IMR-90 (cell line): ENCODE results near the gene ENTPD1.

Experiments used
- BHLHE40 ChIP-seq: fragments of 150-350 bp; IDR thresholded peaks from 2 replicates; pipeline ENCODE4 v1.6.1; 2016; ENCODE audit warnings: mild to moderate bottlenecking, low read depth, low read length
- CHD1 ChIP-seq: IDR thresholded peaks from 2 replicates; pipeline ENCODE4 v1.6.1; 2012; ENCODE audit warnings: low read depth, low read length, improper control_type of control experiment
- CTCF ChIP-seq: conservative IDR thresholded peaks from 2 replicates; pipeline ENCODE4 v1.5.1; 2012; ENCODE audit warnings: mild to moderate bottlenecking, low read depth, low read length, improper control_type of control experiment
- ELK1 ChIP-seq: fragments of 150-350 bp; IDR thresholded peaks from 2 replicates; pipeline ENCODE4 v1.6.1; 2016; ENCODE audit warnings: low read depth, mild to moderate bottlenecking, low read length, moderate library complexity, borderline replicate concordance
- FOS ChIP-seq: fragments of 150-350 bp; IDR thresholded peaks from 2 replicates; pipeline ENCODE4 v1.6.1; 2016; ENCODE audit warnings: low read depth, low read length
- MAFK ChIP-seq: IDR thresholded peaks from 2 replicates; pipeline ENCODE4 v1.6.1; 2012; ENCODE audit warnings: low read depth, low read length, improper control_type of control experiment
- MAZ ChIP-seq: IDR thresholded peaks from 2 replicates; pipeline ENCODE4 v1.6.1; 2012; ENCODE audit warnings: low read depth, mild to moderate bottlenecking, low read length, improper control_type of control experiment, moderate library complexity, borderline replicate concordance
- NFE2L2 ChIP-seq: fragments of 150-350 bp; IDR thresholded peaks from 2 replicates; pipeline ENCODE4 v1.6.1; 2016; ENCODE audit warnings: low read depth, mild to moderate bottlenecking, low read length
- POLR2A ChIP-seq: IDR thresholded peaks from 2 replicates; pipeline ENCODE4 v1.6.1; 2012; ENCODE audit warnings: mild to moderate bottlenecking, low read depth, low read length
- RAD21 ChIP-seq: IDR thresholded peaks from 2 replicates; pipeline ENCODE4 v1.6.1; 2012; ENCODE audit warnings: low read length, improper control_type of control experiment
- RFX5 ChIP-seq: IDR thresholded peaks from 2 replicates; pipeline ENCODE4 v1.8.0; 2012; ENCODE audit warnings: low read depth, mild to moderate bottlenecking, low read length, moderate library complexity
- SMC3 ChIP-seq: fragments of 150-350 bp; IDR thresholded peaks from 2 replicates; pipeline ENCODE4 v1.6.1; 2016; ENCODE audit warnings: low read depth, mild to moderate bottlenecking, antibody characterized with exemption, low read length, moderate library complexity

- no peak for TF ChIP-seq POLR2A
- no peak for TF ChIP-seq CTCF
- no peak for TF ChIP-seq MAFK
- no peak for TF ChIP-seq ELK1
- no peak for TF ChIP-seq RAD21
- no peak for TF ChIP-seq SMC3
- no peak for TF ChIP-seq FOS
- TF ChIP-seq RFX5: no peak
- TF ChIP-seq MAZ: no peak
- no peak for TF ChIP-seq BHLHE40
- TF ChIP-seq NFE2L2: no peak
- no peak for TF ChIP-seq CHD1
Measured at GRCh38 chr10:95815701-95816240, 59.8 kb downstream of the ENTPD1 start.
